ENCODE data around the gene HOMER2.
"Not testable (repeated sequence)": the region's sequence is repeated elsewhere in the genome, so short reads cannot be mapped to it uniquely, and the experiment has no call there.

The HOMER2 gene

GRCh38 chr15:82951472-82952157 is 905 bp downstream of the HOMER2 start:
- Mint-ChIP-seq H3K9me3 (no peaks in the 10 kb centered on the region), H3K27me3 (ENCODE audit: low read depth) (peaks cover 8% of the 10 kb centered on the region), H3K4me3 (no peak overlapping the region), H3K27ac (peak overlapping the region; percentile 62), H3K36me3 (ENCODE audit: low read depth) (peaks cover 2% of the 10 kb centered on the region), H3K4me1 (ENCODE audit: low read depth) (peaks cover 14% of the 10 kb centered on the region)
- DNase-seq (ENCODE audit: low spot score) = peak; percentile 6

- Mint-ChIP-seq H3K36me3 (ENCODE audit: low read depth) (peaks cover 2% of the 10 kb centered on the region), H3K4me1 (ENCODE audit: low read depth) (peaks cover 14% of the 10 kb centered on the region), H3K27ac (no peak overlapping the region), H3K27me3 (ENCODE audit: low read depth) (peaks cover 11% of the 10 kb centered on the region), H3K9me3 (no peaks in the 10 kb centered on the region), H3K4me3 (no peak overlapping the region)
- DNase-seq (ENCODE audit: low spot score) = peak; percentile 38
Measured at GRCh38 chr15:82950746-82951370, 1.7 kb downstream of the HOMER2 start.

- no peak overlapping the region for H3K27ac Mint-ChIP-seq
- peaks cover 11% of the 10 kb centered on the region for H3K27me3 Mint-ChIP-seq (ENCODE audit: low read depth)
- H3K36me3 Mint-ChIP-seq (ENCODE audit: low read depth) = peaks cover 2% of the 10 kb centered on the region
- H3K4me1 Mint-ChIP-seq (ENCODE audit: low read depth) = peaks cover 14% of the 10 kb centered on the region
- H3K9me3 Mint-ChIP-seq = no peaks in the 10 kb centered on the region
- peak; percentile 9 for DNase-seq (ENCODE audit: low spot score)
- no peak overlapping the region for H3K4me3 Mint-ChIP-seq
Measured at GRCh38 chr15:82950295-82950694, 2.2 kb downstream of the HOMER2 start.

- Mint-ChIP-seq H3K4me1 (ENCODE audit: low read depth) (peaks cover 12% of the 10 kb centered on the region), H3K27ac (no peak overlapping the region), H3K4me3 (no peak overlapping the region), H3K27me3 (ENCODE audit: low read depth) (peaks cover 5% of the 10 kb centered on the region), H3K9me3 (no peaks in the 10 kb centered on the region), H3K36me3 (ENCODE audit: low read depth) (peaks cover 2% of the 10 kb centered on the region)
- DNase-seq (ENCODE audit: low spot score) = no peak
Measured at GRCh38 chr15:82946155-82946701, 6.3 kb downstream of the HOMER2 start.

- Mint-ChIP-seq H3K4me1 (ENCODE audit: low read depth) (peaks cover 12% of the 10 kb centered on the region), H3K4me3 (no peak overlapping the region), H3K27ac (no peak overlapping the region), H3K27me3 (ENCODE audit: low read depth) (peaks cover 5% of the 10 kb centered on the region), H3K9me3 (no peaks in the 10 kb centered on the region), H3K36me3 (ENCODE audit: low read depth) (peaks cover 2% of the 10 kb centered on the region)
- DNase-seq (ENCODE audit: low spot score) = no peak
Measured at GRCh38 chr15:82945326-82945725, 7.2 kb downstream of the HOMER2 start.

GRCh38 chr15:82944821-82945220 is 7.7 kb downstream of the HOMER2 start:
- H3K9me3 Mint-ChIP-seq = no peaks in the 10 kb centered on the region
- H3K27ac Mint-ChIP-seq = no peak overlapping the region
- H3K27me3 Mint-ChIP-seq (ENCODE audit: low read depth) = peaks cover 5% of the 10 kb centered on the region
- H3K4me3 Mint-ChIP-seq = no peak overlapping the region
- H3K36me3 Mint-ChIP-seq (ENCODE audit: low read depth) = peaks cover 2% of the 10 kb centered on the region
- no peak for DNase-seq (ENCODE audit: low spot score)
- peaks cover 12% of the 10 kb centered on the region for H3K4me1 Mint-ChIP-seq (ENCODE audit: low read depth)

GRCh38 chr15:82944056-82944455 is 8.5 kb downstream of the HOMER2 start:
- Mint-ChIP-seq H3K36me3 (ENCODE audit: low read depth) (peaks cover 2% of the 10 kb centered on the region), H3K4me3 (no peak overlapping the region), H3K27ac (no peak overlapping the region), H3K27me3 (ENCODE audit: low read depth) (peaks cover 5% of the 10 kb centered on the region), H3K4me1 (ENCODE audit: low read depth) (peaks cover 12% of the 10 kb centered on the region), H3K9me3 (no peaks in the 10 kb centered on the region)
- no peak for DNase-seq (ENCODE audit: low spot score)

GRCh38 chr15:82943176-82943575 is 9.3 kb downstream of the HOMER2 start:
- H3K27me3 Mint-ChIP-seq (ENCODE audit: low read depth) = peaks cover 7% of the 10 kb centered on the region
- peaks cover 7% of the 10 kb centered on the region for H3K36me3 Mint-ChIP-seq (ENCODE audit: low read depth)
- no peak overlapping the region for H3K4me3 Mint-ChIP-seq
- peaks cover 12% of the 10 kb centered on the region for H3K4me1 Mint-ChIP-seq (ENCODE audit: low read depth)
- H3K27ac Mint-ChIP-seq = no peak overlapping the region
- no peaks in the 10 kb centered on the region for H3K9me3 Mint-ChIP-seq
- DNase-seq (ENCODE audit: low spot score) = no peak

GRCh38 chr15:82942691-82943090 is 9.8 kb downstream of the HOMER2 start:
- Mint-ChIP-seq H3K4me3 (no peak overlapping the region), H3K36me3 (ENCODE audit: low read depth) (peaks cover 7% of the 10 kb centered on the region), H3K4me1 (ENCODE audit: low read depth) (peaks cover 12% of the 10 kb centered on the region), H3K27me3 (ENCODE audit: low read depth) (peaks cover 7% of the 10 kb centered on the region), H3K9me3 (no peaks in the 10 kb centered on the region), H3K27ac (no peak overlapping the region)
- DNase-seq (ENCODE audit: low spot score) = no peak

GRCh38 chr15:82939678-82940077 is 12.8 kb downstream of the HOMER2 start:
- not testable (repeated sequence) for H3K27ac Mint-ChIP-seq; H3K4me3 Mint-ChIP-seq; H3K36me3 Mint-ChIP-seq (ENCODE audit: low read depth); DNase-seq (ENCODE audit: low spot score); H3K9me3 Mint-ChIP-seq; H3K4me1 Mint-ChIP-seq (ENCODE audit: low read depth); H3K27me3 Mint-ChIP-seq (ENCODE audit: low read depth)

- DNase-seq (ENCODE audit: low spot score) = no peak
- no peaks in the 10 kb centered on the region for H3K9me3 Mint-ChIP-seq
- H3K27ac Mint-ChIP-seq = no peak overlapping the region
- H3K4me1 Mint-ChIP-seq (ENCODE audit: low read depth) = peaks cover 19% of the 10 kb centered on the region
- no peak overlapping the region for H3K4me3 Mint-ChIP-seq
- peaks cover 5% of the 10 kb centered on the region for H3K36me3 Mint-ChIP-seq (ENCODE audit: low read depth)
- peaks cover 2% of the 10 kb centered on the region for H3K27me3 Mint-ChIP-seq (ENCODE audit: low read depth)
Measured at GRCh38 chr15:82937712-82938058, 14.8 kb downstream of the HOMER2 start.

- no peak overlapping the region for H3K4me3 Mint-ChIP-seq
- H3K9me3 Mint-ChIP-seq = no peaks in the 10 kb centered on the region
- peaks cover 19% of the 10 kb centered on the region for H3K4me1 Mint-ChIP-seq (ENCODE audit: low read depth)
- H3K36me3 Mint-ChIP-seq (ENCODE audit: low read depth) = peaks cover 5% of the 10 kb centered on the region
- no peak for DNase-seq (ENCODE audit: low spot score)
- H3K27ac Mint-ChIP-seq = no peak overlapping the region
- peaks cover 2% of the 10 kb centered on the region for H3K27me3 Mint-ChIP-seq (ENCODE audit: low read depth)
Measured at GRCh38 chr15:82936966-82937711, 15.4 kb downstream of the HOMER2 start.

- H3K4me1 Mint-ChIP-seq (ENCODE audit: low read depth) = peaks cover 19% of the 10 kb centered on the region
- no peak for DNase-seq (ENCODE audit: low spot score)
- no peak overlapping the region for H3K4me3 Mint-ChIP-seq
- H3K36me3 Mint-ChIP-seq (ENCODE audit: low read depth) = peaks cover 5% of the 10 kb centered on the region
- no peak overlapping the region for H3K27ac Mint-ChIP-seq
- H3K27me3 Mint-ChIP-seq (ENCODE audit: low read depth) = peaks cover 2% of the 10 kb centered on the region
- no peaks in the 10 kb centered on the region for H3K9me3 Mint-ChIP-seq
Measured at GRCh38 chr15:82935382-82935781, 17.1 kb downstream of the HOMER2 start.

Measured in T-helper 2 cell treated with Interferon-gamma antibody and Interleukin-4, amounts not matched to agents 5 μg/mL and 100 μg/mL, for 36 hours (primary cell).